ENCODE data around the gene TCP11L2. TPM values are rescaled to one million over a fixed set of nuclear protein-coding genes. Genes with fewer than 3 reads are reported as not detected.

Gene TCP11L2
- total RNA-seq, 1 donor from 2014 or later, result 14.0 TPM

DNA sequence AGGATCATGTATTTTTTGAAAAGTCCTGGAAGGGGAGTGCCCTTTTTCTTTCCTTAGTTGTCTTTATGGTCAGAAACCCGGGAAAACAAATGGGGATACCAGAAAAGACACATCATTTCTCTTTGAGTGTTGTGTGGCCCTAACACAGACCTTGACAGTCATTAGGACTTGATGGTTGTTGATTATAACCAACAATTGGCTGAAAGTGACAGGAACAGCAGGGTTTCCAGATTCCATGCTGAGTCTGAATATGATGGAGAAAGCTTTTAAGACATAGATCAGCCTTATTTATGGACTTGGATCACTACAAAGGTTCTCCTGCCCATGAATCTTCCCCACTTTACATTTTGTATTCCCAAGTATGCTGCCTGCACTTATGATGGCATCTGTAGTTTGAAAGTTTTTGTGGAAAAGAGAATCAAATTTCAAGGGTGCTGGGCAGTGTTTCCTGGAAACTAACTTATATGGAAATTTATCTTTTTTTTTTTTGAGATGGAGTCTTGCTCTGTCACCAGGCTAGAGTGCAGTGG lies 85.4 kb downstream of the TCP11L2 start:
- H3K36me3 Mint-ChIP-seq (ENCODE audit: low read depth, unreplicated experiment), result peaks cover 5% of the 10 kb centered on the region
- DNase-seq (ENCODE audit: low spot score), result no peak
- TF ChIP-seq, protein P1, sequence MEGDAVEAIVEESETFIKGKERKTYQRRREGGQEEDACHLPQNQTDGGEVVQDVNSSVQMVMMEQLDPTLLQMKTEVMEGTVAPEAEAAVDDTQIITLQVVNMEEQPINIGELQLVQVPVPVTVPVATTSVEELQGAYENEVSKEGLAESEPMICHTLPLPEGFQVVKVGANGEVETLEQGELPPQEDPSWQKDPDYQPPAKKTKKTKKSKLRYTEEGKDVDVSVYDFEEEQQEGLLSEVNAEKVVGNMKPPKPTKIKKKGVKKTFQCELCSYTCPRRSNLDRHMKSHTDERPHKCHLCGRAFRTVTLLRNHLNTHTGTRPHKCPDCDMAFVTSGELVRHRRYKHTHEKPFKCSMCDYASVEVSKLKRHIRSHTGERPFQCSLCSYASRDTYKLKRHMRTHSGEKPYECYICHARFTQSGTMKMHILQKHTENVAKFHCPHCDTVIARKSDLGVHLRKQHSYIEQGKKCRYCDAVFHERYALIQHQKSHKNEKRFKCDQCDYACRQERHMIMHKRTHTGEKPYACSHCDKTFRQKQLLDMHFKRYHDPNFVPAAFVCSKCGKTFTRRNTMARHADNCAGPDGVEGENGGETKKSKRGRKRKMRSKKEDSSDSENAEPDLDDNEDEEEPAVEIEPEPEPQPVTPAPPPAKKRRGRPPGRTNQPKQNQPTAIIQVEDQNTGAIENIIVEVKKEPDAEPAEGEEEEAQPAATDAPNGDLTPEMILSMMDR (IDR thresholded peaks at IDR 0.05; ENCODE audit: unreplicated experiment), result no peak
- H3K4me3 Mint-ChIP-seq (ENCODE audit: unreplicated experiment), result no peak overlapping the region
- no peak overlapping the region for H3K27ac Mint-ChIP-seq (ENCODE audit: unreplicated experiment)
- H3K9me3 Mint-ChIP-seq (ENCODE audit: unreplicated experiment), result no peaks in the 10 kb centered on the region
- H3K4me1 Mint-ChIP-seq (ENCODE audit: unreplicated experiment), result no peaks in the 10 kb centered on the region
- no peaks in the 10 kb centered on the region for H3K27me3 Mint-ChIP-seq (ENCODE audit: unreplicated experiment)

DNA sequence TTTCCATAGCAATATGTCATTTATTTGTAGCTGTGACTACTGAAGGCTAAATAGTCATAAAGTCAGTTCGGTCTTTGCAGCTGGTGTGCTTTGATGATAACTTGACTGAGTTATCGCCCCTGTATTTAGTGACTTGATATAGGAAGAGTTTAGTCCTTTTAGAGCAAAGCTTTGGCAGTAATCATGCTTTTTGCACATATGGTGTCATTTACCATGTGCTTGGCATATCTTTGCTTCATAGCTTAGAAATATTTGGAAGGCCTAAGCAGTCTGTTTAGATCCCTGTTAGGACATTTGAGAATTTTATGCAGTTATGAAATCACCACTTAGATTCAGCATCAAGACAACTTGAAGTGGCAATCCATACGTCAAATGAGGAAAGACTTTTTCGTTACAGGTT lies 86.6 kb downstream of the TCP11L2 start:
- H3K27me3 Mint-ChIP-seq (ENCODE audit: unreplicated experiment), result no peaks in the 10 kb centered on the region
- TF ChIP-seq, protein P1 (IDR thresholded peaks at IDR 0.05; ENCODE audit: unreplicated experiment), result no peak
- peaks cover 1% of the 10 kb centered on the region for H3K4me1 Mint-ChIP-seq (ENCODE audit: unreplicated experiment)
- no peak for DNase-seq (ENCODE audit: low spot score)
- no peaks in the 10 kb centered on the region for H3K36me3 Mint-ChIP-seq (ENCODE audit: low read depth, unreplicated experiment)
- no peak overlapping the region for H3K27ac Mint-ChIP-seq (ENCODE audit: unreplicated experiment)
- no peak overlapping the region for H3K4me3 Mint-ChIP-seq (ENCODE audit: unreplicated experiment)
- H3K9me3 Mint-ChIP-seq (ENCODE audit: unreplicated experiment), result no peaks in the 10 kb centered on the region

DNA sequence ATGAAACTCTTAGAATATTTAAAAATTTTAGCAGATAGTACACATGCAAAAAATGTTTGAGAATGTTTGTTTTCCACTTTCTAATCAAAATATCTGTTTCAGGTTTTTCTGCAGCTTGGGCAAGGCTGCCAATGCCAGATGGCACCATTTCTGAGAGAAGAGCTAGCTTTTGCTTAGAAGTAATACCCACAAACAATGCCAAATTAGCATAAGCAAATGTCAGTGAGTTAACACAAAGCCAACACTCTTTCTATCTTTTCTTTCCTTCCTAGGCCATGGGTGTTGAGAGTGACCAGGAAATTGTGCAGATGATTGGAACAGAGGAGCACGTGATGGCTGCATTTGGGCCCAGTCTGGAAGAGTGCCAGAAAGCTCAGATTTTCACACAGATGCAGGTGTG lies 90.2 kb downstream of the TCP11L2 start:
- H3K27ac Mint-ChIP-seq (ENCODE audit: unreplicated experiment), result no peak overlapping the region
- H3K4me1 Mint-ChIP-seq (ENCODE audit: unreplicated experiment), result peaks cover 5% of the 10 kb centered on the region
- no peak for DNase-seq (ENCODE audit: low spot score)
- H3K9me3 Mint-ChIP-seq (ENCODE audit: unreplicated experiment), result no peaks in the 10 kb centered on the region
- TF ChIP-seq, protein P1 (IDR thresholded peaks at IDR 0.05; ENCODE audit: unreplicated experiment), result no peak
- H3K4me3 Mint-ChIP-seq (ENCODE audit: unreplicated experiment), result no peak overlapping the region
- peaks cover 2% of the 10 kb centered on the region for H3K27me3 Mint-ChIP-seq (ENCODE audit: unreplicated experiment)
- peaks cover 12% of the 10 kb centered on the region for H3K36me3 Mint-ChIP-seq (ENCODE audit: low read depth, unreplicated experiment)

Other genes starting within 250 kb of the TCP11L2 start
- gene NUAK1, start 163.8 kb upstream of the TCP11L2 start, total RNA-seq (ENCODE audit: unreplicated experiment), result 16.6 TPM
- gene CKAP4, start 54.7 kb upstream of the TCP11L2 start, total RNA-seq (ENCODE audit: unreplicated experiment), result 76.7 TPM
- 7.5 TPM for gene POLR3B, start 55.0 kb downstream of the TCP11L2 start, total RNA-seq (ENCODE audit: unreplicated experiment)